ENCODE measurements around the gene ARHGEF38.
"Not testable (repeated sequence)": the region's sequence is repeated elsewhere in the genome, so short reads cannot be mapped to it uniquely, and the experiment has no call there.

The ARHGEF38 gene

GRCh38 chr4:105657117-105657765, 104.8 kb downstream of the ARHGEF38 start:
- ATAC-seq, result no peak

DNA sequence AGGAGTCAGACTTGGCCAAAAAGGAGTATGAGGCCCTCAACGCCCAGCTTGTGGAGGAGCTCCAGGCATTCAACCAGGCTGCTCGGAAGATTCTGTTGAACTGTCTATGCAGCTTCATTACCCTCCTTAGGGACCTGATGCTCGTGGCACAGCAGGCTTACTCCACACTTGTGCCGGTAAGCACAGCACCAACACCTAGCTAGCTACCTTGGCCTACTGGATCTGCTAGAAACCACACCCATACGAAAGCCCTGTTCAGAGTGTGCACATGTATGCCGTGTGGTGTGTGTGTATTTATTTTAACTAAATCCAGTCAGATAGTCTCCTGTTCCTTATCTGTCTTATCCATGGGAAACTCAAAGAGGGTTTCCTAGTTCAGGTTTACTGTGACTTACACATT, 106.8 kb downstream of the ARHGEF38 start:
- no peak for ATAC-seq

DNA sequence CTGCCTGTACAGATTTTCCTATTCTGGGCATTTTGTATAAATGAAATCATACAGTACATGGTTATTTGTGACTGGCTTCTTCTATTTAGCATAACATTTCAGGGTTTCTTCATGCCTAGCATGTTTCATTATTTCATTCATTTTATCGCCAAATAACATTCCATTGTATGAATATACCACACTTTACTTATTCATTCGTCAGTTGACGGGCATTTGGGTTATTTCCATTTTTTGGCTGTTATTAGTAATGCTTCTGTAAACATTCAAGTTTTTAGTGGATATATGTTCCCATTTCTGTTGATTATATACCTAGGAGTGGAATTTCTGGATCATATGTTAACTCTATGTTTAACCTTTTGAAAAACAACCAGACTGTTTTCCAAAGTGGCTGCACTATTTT, 108.6 kb downstream of the ARHGEF38 start:
- no peak for ATAC-seq

- ATAC-seq, result no peak
These were observed 110.7 kb downstream of the ARHGEF38 start for GRCh38 chr4:105662935-105663675.

DNA sequence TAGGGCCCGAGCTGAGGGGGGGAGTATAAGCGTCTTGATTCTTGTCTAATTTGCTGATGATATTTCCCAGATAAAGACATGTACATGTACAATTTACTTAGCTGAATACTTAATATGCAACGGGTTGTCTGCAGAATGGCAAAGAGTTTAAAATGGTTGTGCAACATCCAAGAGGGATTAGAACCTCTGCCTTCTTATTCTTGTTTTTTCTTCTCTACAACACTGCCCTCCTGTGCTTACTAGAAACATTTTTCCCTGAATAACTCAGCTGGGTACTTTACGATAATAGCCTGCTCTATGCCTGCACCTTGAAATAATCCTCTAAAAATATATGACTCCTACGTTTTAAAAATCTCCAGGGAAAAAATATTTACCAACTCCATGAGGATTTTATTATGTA, 114.3 kb downstream of the ARHGEF38 start:
- ATAC-seq, result no peak

DNA sequence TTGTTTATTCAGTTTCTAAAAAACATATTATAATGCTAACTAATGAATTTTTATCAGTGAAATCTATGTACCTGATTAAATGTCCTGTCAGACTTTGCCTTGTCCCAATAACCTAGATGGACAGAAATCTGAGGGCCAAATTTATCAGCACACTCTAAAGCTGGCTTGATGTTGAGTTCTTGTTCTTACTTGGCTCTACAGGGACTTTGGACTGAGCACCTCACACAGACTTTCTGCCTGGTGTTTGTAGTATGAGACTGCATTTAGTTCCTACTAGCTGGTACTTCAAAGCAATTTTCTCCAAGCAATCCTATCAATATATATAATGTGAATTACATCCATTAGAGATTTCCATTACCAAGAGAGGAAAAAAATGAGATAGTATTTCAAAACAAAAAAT, 118.3 kb downstream of the ARHGEF38 start:
- ATAC-seq, result no peak

- ATAC-seq, result no peak
These were observed 118.9 kb downstream of the ARHGEF38 start for GRCh38 chr4:105671301-105671700.

DNA sequence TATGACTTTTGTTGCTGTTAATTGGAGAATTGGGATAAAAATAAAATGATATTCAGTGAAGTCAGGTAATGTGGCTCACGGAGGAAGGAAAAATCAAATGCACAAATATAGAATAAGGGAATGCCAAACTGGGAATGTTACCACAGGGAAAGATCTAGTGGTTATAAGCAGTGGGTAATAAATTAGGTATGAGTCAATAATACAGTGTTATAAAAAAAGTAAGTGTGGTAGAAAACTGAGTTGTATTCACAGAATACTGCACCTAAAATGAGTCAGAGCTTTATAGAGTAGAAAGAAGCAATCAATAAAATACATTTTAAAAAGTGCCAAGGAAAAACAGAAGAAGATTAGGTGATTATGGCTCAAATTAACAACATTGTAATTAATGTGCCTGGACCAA, 121.6 kb downstream of the ARHGEF38 start:
- no peak for ATAC-seq

DNA sequence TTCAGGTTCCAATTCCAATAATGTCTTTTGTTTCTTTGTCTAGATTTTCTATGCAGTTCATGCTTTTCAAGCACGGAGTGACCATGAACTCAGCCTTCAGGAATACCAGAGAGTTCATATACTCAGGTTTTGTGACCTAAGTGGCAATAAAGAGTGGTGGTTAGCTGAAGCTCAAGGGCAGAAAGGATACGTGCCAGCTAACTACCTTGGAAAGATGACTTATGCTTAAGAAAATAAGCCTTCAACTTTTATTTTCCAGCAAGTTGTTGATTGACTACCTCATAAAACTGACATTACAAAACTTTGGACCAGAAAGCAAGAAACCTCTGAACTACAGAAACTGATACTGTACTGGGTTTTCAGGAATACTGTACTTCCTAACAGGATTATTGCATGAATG, 125.3 kb downstream of the ARHGEF38 start:
- ATAC-seq, result no peak

DNA sequence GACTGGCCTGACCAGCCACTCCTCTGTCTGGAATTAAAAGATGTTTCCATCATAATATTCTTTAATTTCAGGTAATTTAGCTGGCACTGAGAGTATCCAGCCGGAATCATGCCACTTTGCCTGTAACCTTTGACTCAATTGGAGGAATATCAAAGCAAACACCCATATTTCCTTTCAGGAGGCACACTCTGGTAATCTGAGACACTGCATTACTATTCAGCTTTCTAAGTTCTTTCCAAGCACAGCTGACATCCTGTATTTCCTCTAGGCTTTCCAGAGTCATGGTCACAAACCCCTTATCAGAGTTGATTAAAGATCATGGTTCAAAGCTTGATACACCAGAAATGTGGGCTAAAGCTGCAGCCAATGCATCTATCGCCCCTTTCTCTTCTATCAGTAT, 126.8 kb downstream of the ARHGEF38 start:
- ATAC-seq, result no peak

- ATAC-seq, result no peak
These were observed 130.6 kb downstream of the ARHGEF38 start for GRCh38 chr4:105683038-105683437.

GRCh38 chr4:105686571-105686970, 134.2 kb downstream of the ARHGEF38 start:
- no peak for ATAC-seq

DNA sequence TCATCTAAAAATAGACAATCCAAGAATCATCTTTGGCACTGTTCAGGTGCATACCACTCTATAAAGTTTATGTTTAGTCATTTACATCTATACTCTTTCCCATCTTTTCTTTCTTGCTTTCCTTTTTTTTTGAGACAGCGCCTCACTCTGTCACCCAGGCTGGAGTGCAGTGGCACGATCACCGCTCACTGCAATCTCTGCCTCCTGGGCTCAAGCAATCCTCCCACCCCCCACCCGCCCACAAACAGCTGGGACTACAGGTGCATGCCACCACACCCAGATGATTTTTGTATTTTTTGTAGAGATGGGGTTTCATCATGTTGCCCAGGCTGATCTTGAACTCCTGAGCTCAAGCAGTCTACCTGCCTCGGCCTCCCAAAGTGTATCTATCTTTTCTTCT, 142.4 kb downstream of the ARHGEF38 start:
- ATAC-seq, result not testable (repeated sequence)

DNA sequence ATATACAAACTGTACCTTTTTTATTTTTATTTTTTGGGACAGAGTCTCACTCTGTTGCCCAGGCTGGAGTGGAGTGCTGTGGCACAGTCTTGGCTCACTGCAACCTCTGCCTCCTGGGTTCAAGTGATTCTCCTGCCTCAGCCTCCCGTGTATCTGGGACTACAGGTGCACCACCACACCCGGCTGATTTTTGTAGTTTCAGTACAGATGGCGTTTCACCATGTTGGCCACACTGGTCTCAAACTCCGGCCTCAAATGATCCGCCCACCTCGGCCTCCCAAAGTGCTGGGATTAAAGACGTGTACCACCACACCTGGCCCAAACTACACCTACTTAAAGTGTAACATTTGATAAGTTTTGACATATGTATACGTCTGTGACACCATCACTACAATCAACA, 143.4 kb downstream of the ARHGEF38 start:
- not testable (repeated sequence) for ATAC-seq

- ATAC-seq, result no peak
These were observed 146.2 kb downstream of the ARHGEF38 start for GRCh38 chr4:105698607-105699006.

GRCh38 chr4:105707782-105708180, 155.4 kb downstream of the ARHGEF38 start:
- no peak for ATAC-seq

DNA sequence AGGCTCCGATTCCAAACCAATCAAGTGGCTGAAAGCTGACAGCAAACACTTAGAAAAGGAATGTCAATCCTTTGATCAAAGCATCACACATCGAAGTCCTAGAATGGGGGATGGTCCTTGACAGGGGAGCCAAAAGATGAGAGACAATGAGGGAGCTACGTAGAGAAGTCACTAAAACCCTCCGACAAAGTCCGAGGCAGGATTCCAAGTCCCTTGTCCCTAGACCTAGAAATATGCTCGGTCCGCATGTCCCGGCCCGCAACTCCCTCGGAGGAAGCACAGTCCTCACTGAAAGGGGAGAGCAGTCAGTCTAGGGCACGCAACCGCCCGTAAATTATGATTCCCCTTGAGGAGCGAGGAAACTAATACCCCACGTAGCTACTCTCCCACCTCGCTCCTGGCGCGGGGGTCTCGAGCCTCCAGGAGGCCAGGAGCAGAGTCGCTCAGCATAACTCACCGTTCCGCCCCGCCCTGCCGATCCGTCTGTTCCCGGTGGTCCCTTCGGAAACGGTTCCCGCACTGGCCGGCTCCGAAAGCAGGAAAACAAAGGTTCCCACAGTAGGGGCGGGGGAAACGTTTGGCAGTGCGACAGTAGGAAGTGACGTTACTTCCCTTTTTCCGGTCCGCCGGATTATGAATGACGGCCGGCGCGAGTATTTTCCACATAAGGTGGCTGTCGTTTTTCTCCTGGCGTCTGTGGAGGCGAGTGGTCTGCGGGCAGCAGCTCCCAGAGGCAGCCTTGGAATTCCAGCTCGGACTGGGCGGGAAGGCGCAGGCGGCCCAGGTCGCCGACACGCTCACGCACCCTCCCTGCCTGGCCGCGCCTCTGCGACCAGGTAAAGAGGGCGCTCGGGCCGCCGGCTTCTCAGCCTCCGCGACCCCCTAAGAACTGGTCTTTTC, 156.0 kb downstream of the ARHGEF38 start, which contains the start of the genes GSTCD and INTS12:
GSTCD (plus strand) TSS at position 604 of the 900 bp plus-strand sequence. CDS start 8,830 bp downstream, outside the sequence.
INTS12 (minus strand) TSS at position 509 of the 900 bp plus-strand sequence. CDS start 8,684 bp downstream, outside the sequence.
- peak; percentile 92 to 94 for ATAC-seq

GRCh38 chr4:105709081-105709450, 156.6 kb downstream of the ARHGEF38 start:
- ATAC-seq, result peak; percentile 7 to 22

DNA sequence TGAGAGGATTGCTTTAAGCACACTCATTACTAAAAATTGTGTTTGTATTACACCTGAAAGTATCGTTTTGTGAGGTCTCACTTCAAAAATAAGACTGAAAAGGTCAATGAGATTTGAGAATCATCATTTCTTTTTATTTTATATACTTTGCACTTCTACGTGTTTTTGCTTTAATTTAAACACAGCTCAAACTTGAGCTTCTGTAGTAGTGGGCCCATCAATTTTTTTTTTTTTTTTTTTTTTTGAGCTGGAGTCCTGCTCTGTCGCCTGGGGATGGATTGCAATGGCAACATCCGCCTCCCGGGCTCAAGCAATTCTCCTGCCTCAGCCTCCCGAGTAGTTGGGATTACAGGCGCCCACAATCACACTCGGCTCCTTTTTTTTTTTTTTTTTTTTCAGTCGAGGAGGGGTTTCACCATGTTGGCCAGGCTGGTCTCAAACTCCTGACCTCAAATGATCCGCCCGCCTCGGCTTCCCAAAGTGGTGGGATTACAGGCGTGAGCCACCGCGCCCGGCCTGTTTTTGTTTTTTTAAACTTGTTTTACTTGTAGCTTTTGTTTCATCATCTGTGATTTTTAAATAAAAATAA, 157.7 kb downstream of the ARHGEF38 start:
- ATAC-seq, result no peak

DNA sequence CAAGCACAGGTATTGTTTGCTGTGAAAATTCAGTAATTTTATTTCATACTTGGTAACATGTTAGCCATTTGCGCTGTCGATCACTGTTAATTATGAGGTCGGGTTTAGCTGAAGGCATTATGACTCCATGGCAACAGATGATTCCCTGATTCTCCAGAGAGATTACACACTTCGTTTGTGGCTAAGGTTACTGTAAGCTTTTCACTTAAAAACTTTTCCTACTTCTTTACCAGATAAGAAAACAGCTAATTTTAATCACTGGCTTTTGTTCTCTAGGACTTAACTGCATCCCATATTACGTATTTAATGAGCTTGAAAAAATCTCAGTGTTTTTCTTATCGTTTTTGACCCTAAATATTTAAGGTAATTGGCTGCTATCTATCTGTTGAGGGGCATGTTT, 158.3 kb downstream of the ARHGEF38 start:
- no peak for ATAC-seq

DNA sequence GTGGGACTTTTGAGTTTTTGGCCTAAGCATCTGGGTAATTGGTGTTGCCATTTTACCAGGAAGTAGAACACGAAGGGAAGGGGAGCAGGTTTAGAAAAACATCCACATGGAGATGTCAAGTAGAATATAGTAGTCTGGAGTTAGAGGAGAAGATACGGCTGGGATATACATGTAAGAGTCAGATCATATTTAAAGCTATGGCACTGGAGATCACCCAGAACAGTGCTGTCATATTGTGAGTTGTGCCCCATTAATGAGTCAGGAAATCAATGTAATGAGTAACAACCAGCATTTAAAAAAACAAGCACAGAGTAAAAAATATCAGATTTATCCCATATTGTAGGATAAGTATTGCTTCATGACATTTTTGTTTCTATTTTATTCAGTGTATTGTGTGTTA, 160.3 kb downstream of the ARHGEF38 start:
- no peak for ATAC-seq

GRCh38 chr4:105714071-105714521, 161.7 kb downstream of the ARHGEF38 start:
- ATAC-seq, result no peak

DNA sequence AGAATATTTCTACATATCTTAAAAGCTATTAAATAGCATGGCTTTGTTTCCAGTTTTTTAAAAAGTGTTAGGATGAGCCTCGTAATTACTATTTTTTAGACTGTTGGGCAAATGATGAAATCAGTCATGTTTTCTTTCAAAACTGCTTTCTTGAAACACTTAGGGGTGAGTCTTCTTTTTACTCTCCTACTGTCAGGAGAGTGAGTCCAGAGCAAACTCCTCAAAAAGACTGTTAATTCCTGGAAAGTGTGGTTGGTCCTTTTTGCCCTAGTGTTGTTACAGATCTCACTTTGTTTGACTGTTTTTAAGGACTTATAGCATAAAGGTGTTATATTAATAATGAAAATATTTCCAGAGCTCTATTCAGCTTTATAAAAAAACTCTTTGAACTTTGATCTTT, 162.5 kb downstream of the ARHGEF38 start:
- ATAC-seq, result no peak

Data from activated CD4-positive, CD25-positive, alpha-beta regulatory T cell treated with anti-CD3 and anti-CD28 coated beads, Interleukin-2, amount 50 U/mL, for 24 hours (primary cell).